Fibroblast of skin of back (primary cell): Measurements from ENCODE around the gene SMAD7.
A peak's percentile ranks its signal among the peaks of the same experiment; 100 is the strongest.

Source experiments
- DNase-seq: peaks from one replicate; pipeline ENCODE4 v3.0.0-alpha.2; 2013

Gene SMAD7

GRCh38 chr18:48913775-48914174, 37.0 kb downstream of the SMAD7 start:
- DNase-seq: no peak

DNA sequence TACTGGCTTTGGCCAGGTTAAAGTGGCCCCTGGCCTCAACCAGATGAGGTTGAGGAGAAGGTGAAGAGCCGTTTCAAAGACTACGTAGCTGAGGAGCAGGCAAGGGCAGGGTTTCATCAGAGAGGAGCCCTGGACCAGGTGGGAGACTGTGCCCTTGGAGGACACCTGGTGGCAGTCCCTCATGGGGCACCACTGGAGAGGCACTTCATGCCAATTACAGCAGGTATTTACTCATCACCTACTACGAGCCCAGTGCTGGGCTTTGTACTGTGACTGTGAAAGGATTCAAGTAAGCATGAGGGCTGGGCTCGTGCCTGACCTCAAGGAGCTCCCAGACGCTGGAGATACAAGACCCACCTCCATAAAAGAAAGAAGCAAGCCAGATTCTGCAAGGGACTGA, 37.6 kb downstream of the SMAD7 start:
- no peak for DNase-seq

DNA sequence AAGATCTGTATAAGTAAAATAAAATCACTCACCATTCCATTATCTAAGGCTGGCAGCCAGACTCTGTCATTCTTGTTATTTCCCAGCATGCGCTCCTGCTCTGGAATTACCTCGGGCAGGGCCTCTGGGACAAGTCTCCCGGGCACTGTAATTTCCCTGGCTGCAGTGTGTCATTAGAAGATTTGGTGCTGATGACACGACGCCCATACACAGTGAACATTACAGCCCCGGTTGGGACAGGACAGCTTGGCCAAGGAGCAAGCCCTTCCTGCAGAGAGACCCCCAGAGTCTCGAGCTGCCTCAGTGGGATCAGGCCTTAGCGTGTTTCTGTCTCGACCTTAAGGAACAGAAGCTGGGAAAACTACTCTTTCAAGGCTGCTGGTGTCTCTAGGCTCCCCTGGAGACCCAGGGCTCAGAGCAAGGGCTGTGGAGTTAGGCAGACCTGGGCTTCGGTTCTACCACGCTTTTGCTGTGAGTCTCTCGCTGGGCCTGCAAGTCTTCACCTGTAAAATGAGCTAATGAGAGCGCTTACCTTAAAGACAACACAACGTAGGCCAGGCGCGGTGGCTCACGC, 39.7 kb downstream of the SMAD7 start:
- DNase-seq: no peak

DNA sequence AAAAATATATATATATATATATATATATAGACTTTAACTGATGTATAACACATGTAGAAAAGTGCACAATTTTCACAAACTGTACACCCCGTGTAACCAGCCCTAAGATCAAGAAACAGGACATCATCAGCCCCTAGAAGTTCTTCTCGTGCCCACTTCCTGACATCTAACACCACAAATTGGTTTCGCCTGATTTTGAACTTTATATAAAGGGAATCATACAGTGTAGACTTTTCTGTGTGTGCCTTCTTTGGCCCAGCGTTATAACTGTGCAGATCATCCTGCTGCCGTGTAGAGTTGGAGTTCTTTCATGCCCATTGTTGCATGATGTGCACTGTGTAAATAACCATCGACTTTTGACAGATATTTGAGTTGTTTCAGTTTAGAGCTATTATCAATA, 41.0 kb downstream of the SMAD7 start:
- DNase-seq: no peak

DNA sequence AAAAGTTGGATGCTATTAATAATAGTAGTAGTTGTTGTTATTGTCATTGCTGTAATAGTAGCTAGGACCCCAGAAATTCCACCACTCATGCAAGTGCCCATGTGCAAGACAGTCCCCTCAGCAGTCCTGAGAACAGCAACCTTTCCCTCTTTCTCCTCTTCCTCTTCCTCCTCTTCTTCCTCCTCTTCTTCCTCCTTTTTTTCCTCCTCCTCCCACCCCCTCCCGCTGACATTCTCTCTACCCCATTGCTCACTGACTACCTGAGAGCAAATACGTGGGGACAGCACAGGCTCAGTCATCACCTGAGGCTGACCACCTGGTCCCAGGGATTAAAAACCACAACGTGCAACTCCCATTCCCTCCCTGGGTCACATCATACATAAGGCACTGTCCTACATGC, 41.8 kb downstream of the SMAD7 start:
- no peak for DNase-seq

- DNase-seq: peak; percentile 76
Measured at GRCh38 chr18:48905513-48905912, 45.3 kb downstream of the SMAD7 start.

DNA sequence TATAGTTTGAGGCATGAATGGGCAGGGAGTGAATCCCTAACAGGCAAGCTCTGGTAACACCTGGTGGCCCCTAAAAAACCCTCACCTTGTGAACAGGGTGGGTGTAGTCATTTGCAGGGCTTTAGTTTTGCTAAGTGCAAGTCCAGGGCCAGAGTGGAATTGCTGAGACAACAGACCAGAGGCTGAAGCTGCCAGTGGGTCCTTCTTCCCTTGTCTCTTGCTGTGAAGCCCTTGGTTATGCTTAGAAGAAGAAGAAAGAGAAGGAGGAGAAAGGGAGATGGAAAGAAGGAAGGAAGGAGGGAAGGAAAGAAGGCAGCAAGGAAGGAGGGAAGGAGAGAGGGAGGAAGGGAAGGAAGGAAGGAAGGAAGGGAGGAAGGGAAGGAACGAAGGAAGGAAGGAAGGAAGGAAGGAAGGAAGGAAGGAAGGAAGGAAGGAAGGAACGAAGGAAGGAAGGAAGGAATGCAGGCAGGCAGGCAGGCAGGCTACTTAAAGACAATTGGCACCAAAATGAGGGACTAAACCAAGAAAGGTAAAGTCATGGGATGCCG, 45.8 kb downstream of the SMAD7 start:
- DNase-seq: no peak

DNA sequence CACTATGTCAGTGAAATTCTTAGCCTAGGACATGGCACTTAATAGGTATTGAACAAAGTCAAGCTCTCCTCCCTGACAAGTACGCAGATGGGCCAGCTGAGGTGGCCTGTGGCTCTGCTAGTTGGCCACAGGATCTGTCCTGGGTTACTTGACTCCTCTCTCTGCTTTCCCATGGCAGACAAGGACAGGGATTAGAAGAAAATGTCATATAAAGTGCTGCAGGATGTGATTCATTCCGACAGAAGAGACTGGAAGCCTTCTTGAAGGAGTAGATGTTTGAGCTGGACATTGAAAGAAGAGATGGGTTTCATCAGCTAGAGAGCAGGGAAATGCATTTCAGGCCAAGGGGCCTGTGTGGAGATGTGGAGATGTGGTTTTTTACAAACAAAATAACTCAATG, 46.7 kb downstream of the SMAD7 start:
- peak; percentile 80 for DNase-seq

GRCh38 chr18:48902856-48903601, 47.7 kb downstream of the SMAD7 start:
- peak; percentile 85 for DNase-seq

DNA sequence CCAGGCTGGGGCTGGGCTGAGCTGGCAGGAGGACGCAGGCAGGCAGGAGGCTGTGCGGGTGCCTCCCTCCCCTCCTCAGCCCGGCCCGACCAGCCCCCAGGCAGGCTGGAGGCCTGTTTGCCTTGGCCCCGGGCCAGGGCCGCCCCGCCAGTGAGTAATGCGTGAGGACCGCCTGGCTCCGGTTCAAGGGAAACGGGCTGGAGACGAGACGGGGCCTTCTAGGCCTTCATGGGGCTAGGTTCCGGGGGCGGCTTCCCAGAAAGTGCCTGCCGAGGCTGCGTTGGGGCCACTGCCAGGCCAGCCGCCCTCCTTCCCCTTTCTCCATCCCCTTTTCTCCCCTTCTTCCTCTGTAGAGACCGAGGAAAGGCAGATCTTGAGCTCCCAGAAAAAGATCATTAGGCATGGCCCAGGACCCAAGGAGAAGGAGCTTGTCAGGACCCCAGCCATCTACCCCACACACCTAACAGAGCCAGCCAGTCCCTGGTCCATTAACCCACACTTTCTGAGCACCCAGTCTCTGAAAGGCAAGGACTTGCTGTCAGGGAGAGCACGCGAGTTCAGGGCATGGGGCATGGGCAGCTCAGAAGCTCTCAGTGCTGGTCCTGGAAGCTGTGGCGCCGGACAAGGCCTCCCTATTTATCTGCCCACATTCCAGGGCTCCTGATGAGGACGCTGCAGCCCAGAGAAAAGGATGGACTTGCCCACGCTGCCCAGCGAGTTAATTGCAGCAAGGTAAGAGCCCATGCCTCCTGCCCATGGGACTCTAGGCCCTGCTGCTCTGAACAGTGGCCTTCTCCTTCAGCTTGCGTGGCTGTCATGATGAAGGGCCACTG, 48.5 kb downstream of the SMAD7 start:
- DNase-seq: peak; percentile 97

DNA sequence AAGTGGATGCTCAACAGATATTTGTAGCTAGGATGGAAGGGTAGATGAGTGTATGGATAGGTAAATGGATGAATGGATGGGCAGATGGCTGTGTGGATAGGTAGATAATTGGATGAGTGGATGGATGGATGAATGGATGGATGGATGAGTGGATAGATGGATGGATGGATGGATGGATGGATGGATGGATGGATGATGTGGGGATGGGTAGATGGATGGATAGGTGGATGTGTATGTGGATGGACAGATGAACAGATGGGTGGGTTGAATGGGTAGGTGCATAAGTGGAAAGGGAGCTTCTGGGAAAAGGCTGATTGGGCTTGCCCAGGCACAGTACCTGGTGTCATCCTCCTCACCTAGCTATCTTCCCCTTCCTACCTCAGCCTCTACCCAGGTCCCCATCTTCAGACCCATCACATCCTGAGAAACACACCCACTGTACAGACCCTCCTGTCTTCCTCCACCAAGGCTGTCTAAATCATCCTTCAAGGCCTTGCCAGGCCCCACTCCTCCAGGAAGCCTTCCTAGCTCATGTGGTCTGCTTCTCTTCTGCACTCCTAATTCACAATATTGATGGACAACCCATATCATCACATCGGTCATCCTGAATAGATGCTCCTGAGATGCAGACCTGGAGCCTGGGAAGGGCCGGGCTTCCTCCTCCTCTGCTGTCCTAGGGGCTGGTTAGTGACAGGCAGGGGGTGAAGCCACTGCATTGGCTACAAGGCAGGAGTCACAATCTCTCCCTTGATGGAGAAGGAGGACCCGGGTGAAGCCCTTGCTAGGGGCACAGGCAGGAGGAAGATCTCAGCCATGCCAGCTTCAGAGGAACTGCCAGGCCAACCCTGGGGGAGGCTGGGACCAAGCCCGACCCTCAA, 49.4 kb downstream of the SMAD7 start:
- no peak for DNase-seq

GRCh38 chr18:48900469-48900868, 50.3 kb downstream of the SMAD7 start:
- DNase-seq: no peak

DNA sequence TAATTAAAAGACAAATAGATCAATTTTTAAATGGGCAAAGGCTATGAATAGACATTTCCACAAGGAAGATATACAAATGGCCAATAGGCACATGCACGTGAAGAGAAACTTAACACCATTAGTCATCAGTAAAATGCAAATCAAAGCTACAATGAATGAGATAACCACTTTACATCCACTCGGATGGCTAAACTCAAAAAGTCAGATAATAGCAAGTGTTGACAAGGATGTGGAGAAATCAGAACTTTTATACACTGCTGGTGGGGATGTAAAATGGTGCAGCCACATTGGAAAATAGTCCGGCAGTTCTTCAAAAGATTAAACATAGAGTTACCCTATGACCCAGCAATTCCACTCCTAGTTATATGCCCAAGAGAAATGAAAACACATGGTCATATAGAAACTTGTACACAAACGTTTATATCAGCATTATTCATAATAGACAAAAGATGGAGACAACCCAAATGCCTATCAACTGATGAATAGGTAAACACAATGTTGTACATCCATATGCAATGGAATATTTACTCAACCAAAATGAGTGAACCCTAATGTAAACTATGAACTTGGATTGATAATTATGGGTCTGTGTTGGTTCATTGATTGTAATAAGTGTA, 51.1 kb downstream of the SMAD7 start:
- no peak for DNase-seq

DNA sequence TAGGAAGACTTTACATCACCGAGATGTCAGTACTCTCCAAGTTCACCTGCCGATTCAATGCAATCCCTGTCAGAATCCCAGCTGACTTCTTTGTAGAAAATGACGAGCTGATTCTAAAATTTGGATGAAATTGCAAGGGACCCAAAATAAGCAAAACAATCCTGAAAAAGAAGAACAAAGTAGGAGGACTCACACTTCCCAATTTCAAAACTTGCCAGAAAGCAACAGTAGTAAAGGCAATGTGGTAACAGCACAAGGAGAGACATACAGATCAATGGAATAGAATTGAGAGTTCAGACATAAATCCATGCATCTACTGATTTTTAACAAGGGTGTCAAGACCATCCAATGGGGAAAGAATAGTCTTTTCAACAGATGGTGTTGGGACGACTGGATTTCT, 52.2 kb downstream of the SMAD7 start:
- DNase-seq: no peak

DNA sequence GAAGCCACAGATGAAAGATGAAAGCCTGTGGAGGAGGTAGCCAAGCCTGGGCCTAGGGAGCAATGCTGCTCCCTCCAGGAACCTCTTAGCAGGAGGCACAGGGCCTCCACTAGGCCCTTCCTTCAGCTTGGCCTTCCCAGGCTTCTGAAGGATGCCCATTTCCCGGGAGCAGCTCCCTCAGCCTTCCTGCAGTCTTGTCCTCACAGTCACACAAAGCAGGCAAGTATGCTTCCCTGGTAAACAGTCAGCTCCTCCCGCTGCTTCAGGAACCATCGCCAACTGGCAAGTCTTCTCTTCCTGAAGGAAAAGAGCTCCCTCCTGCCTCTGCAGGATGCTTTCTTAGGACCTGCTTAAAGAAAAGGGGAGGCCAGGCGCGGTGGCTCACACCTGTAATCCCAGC, 53.2 kb downstream of the SMAD7 start:
- DNase-seq: peak; percentile 34

DNA sequence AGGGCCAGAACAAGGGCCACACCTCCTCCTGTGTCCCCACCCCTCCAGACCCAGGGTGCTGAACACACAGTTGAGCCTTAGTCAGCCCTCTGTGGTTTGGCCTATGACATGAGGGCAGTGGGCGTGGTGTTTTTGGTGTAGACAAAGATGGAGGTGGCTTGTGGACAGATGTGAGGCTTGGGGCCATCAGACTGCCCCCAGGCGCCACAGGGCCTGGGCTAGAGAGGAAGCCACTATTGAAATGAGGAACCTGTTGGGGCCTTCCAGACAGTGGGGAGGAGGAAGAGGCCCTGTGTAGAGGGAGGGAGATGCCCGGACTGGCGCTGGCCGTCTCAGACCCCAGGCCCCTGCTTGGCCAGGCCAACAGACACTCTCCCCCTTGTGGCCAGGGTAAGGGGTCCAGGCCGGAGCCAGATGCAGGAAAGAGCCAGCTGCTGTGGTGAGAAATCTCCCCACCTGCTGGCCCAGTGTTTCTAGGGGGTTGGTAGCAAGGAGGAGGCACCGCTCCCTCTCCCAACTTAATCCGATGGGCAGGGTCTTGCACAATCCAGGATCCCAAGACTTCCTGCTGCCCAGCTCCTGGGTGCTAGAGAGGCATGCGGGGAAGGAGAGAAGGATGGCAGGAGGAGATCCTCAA, 53.8 kb downstream of the SMAD7 start:
- no peak for DNase-seq

- DNase-seq: no peak
Measured at GRCh38 chr18:48896326-48896874, 54.4 kb downstream of the SMAD7 start.

GRCh38 chr18:48894799-48895346, 55.9 kb downstream of the SMAD7 start:
- no peak for DNase-seq

GRCh38 chr18:48893608-48894600, 56.9 kb downstream of the SMAD7 start:
- no peak for DNase-seq
